ENCODE results near the gene THNSL1. TPM values are rescaled to one million over a fixed set of nuclear protein-coding genes. Genes with fewer than 3 reads are reported as not detected.

Gene THNSL1
- total RNA-seq, 2 experiments from 2014 or later = 5.5 to 8.3 TPM

DNA sequence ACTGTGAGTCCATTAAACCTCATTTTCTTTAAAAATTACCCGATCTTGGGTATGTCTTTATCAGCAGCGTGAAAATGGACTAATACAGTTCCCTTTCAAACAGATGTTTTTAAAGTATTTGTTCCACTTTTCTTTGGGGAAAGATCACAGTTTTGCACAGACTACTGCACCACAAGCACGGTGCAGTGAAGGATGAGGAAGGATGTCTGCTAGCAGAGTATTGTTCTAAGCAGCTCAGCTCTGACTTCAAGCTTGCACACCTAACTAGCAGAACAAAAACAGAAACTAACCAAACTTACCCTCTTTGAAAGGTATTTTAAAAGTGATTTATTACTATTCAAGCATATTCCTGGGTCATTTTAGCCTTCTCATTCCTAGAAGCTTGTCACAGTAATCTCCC, 20.0 kb downstream of the THNSL1 start:
- Histone ChIP-seq H3K79me2 (ENCODE audit: insufficient read depth, low read depth, low read length) (no peaks in the 10 kb centered on the region), H2AFZ (ENCODE audit: low read length) (no peak overlapping the region), H3K27ac (ENCODE audit: low read depth, low read length, poor library complexity, severe bottlenecking) (no peak overlapping the region), H3K4me2 (ENCODE audit: low read length) (no peak overlapping the region), H4K20me1 (ENCODE audit: insufficient read depth, low read length) (no peaks in the 10 kb centered on the region), H3K9me3 (ENCODE audit: low read length) (no peaks in the 10 kb centered on the region), H3K4me1 (ENCODE audit: insufficient read depth, low read length, poor library complexity, severe bottlenecking) (no peaks in the 10 kb centered on the region), H3K9me2 (ENCODE audit: insufficient read depth, low read length) (no peaks in the 10 kb centered on the region), H3K4me3 (ENCODE audit: low read depth, low read length, poor library complexity, severe bottlenecking) (no peak overlapping the region), H3K36me3 (ENCODE audit: insufficient read depth, low read length) (no peaks in the 10 kb centered on the region)
- intact Hi-C loops (cut with micrococcal nuclease; ENCODE audit: unreplicated experiment) = no loop called here
- no TSS peak for BruUV-seq (replicated peaks)
- peak; percentile 9 for DNase-seq (ENCODE audit: low spot score)
- TF ChIP-seq, protein P1, sequence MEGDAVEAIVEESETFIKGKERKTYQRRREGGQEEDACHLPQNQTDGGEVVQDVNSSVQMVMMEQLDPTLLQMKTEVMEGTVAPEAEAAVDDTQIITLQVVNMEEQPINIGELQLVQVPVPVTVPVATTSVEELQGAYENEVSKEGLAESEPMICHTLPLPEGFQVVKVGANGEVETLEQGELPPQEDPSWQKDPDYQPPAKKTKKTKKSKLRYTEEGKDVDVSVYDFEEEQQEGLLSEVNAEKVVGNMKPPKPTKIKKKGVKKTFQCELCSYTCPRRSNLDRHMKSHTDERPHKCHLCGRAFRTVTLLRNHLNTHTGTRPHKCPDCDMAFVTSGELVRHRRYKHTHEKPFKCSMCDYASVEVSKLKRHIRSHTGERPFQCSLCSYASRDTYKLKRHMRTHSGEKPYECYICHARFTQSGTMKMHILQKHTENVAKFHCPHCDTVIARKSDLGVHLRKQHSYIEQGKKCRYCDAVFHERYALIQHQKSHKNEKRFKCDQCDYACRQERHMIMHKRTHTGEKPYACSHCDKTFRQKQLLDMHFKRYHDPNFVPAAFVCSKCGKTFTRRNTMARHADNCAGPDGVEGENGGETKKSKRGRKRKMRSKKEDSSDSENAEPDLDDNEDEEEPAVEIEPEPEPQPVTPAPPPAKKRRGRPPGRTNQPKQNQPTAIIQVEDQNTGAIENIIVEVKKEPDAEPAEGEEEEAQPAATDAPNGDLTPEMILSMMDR (conservative IDR thresholded peaks at IDR 0.05; ENCODE audit: low read length) = no peak
- no peak for TF ChIP-seq EZH2phosphoT487 (IDR thresholded peaks at IDR 0.05; ENCODE audit: borderline replicate concordance, low read depth, low read length)
- ChIA-PET POLR2A (interaction anchor here (1.6 kb wide), 1 partner anchor 15 kb away, joined by 4 read pairs; no protein-coding TSS in a partner anchor), CTCF (ENCODE audit: unreplicated experiment) (no interaction called here)

DNA sequence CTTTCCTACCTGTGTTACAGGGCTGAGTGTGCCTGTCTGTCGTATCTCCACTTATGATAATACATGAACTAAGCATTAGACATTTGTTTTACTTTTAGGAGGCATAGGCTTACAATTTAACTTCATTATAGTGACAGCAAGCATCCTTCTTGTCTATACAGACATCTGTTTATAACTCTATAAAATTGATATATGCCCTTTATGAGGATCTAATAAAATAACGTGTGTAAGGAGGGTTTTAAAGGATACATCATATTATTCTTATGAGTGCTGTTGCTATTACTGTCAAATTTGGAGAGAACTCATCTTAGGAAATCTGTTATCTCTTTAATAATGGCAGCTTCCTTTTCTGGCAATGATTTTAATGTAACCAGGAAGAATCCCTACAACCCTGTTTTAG, 21.9 kb downstream of the THNSL1 start:
- intact Hi-C loops (cut with micrococcal nuclease; ENCODE audit: unreplicated experiment) = no loop called here
- BruUV-seq (replicated peaks) = no TSS peak
- POLR2A ChIA-PET = no interaction called here

DNA sequence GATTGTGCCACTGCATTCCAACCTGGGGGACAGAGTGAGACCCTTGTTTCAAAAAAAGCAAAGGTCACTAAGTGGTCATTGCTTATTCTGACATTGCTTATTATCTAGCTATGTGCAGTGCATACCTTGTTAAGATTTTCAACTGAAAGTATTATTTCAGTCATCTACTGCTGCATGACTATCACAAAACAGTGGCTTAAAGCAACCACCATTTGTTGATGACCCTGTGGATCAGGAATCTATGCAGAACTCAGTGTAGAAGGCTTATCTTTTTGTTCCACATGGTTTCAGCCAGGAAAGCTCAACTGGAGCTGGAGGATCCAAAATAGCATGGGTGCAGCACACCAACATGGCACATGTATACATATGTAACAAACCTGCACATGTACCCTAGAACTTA, 23.1 kb downstream of the THNSL1 start:
- H3K79me2 ChIP-seq (ENCODE audit: insufficient read depth, low read depth, low read length) = no peaks in the 10 kb centered on the region
- H3K27ac ChIP-seq (ENCODE audit: low read depth, low read length, poor library complexity, severe bottlenecking) = no peak overlapping the region
- H2AFZ ChIP-seq (ENCODE audit: low read length) = no peak overlapping the region
- no peaks in the 10 kb centered on the region for H4K20me1 ChIP-seq (ENCODE audit: insufficient read depth, low read length)
- H3K4me3 ChIP-seq (ENCODE audit: low read depth, low read length, poor library complexity, severe bottlenecking) = no peak overlapping the region
- H3K36me3 ChIP-seq (ENCODE audit: insufficient read depth, low read length) = no peaks in the 10 kb centered on the region
- no peaks in the 10 kb centered on the region for H3K9me2 ChIP-seq (ENCODE audit: insufficient read depth, low read length)
- H3K9me3 ChIP-seq (ENCODE audit: low read length) = no peaks in the 10 kb centered on the region
- intact Hi-C loops (cut with micrococcal nuclease; ENCODE audit: unreplicated experiment) = no loop called here
- H3K4me2 ChIP-seq (ENCODE audit: low read length) = no peak overlapping the region
- H3K4me1 ChIP-seq (ENCODE audit: insufficient read depth, low read length, poor library complexity, severe bottlenecking) = no peaks in the 10 kb centered on the region
- TF ChIP-seq EZH2phosphoT487 (IDR thresholded peaks at IDR 0.05; ENCODE audit: borderline replicate concordance, low read depth, low read length) = no peak
- TF ChIP-seq, protein P1 (conservative IDR thresholded peaks at IDR 0.05; ENCODE audit: low read length) = no peak
- BruUV-seq (replicated peaks) = no TSS peak
- CTCF ChIA-PET (ENCODE audit: unreplicated experiment) = no interaction called here
- DNase-seq (ENCODE audit: low spot score) = no peak
- POLR2A ChIA-PET = interaction anchor here (0.5 kb wide), 1 partner anchor 612 kb away, joined by 3 read pairs; no protein-coding TSS in a partner anchor

More for the DNA sequence above, 21.9 kb downstream of the THNSL1 start:
- Histone ChIP-seq H3K27ac (ENCODE audit: low read depth, low read length, poor library complexity, severe bottlenecking) (no peak overlapping the region), H3K79me2 (ENCODE audit: insufficient read depth, low read depth, low read length) (no peaks in the 10 kb centered on the region), H3K4me3 (ENCODE audit: low read depth, low read length, poor library complexity, severe bottlenecking) (no peak overlapping the region), H3K36me3 (ENCODE audit: insufficient read depth, low read length) (no peaks in the 10 kb centered on the region), H2AFZ (ENCODE audit: low read length) (no peak overlapping the region), H3K9me2 (ENCODE audit: insufficient read depth, low read length) (no peaks in the 10 kb centered on the region), H4K20me1 (ENCODE audit: insufficient read depth, low read length) (no peaks in the 10 kb centered on the region), H3K9me3 (ENCODE audit: low read length) (no peaks in the 10 kb centered on the region), H3K4me2 (ENCODE audit: low read length) (no peak overlapping the region), H3K4me1 (ENCODE audit: insufficient read depth, low read length, poor library complexity, severe bottlenecking) (no peaks in the 10 kb centered on the region)
- no peak for DNase-seq (ENCODE audit: low spot score)
- CTCF ChIA-PET (ENCODE audit: unreplicated experiment) = no interaction called here
- TF ChIP-seq, protein P1 (conservative IDR thresholded peaks at IDR 0.05; ENCODE audit: low read length) = no peak
- TF ChIP-seq EZH2phosphoT487 (IDR thresholded peaks at IDR 0.05; ENCODE audit: borderline replicate concordance, low read depth, low read length) = no peak

Measured in OCI-LY7 (cell line).